ENCODE results near the gene KCNQ4.

KCNQ4 gene

DNA sequence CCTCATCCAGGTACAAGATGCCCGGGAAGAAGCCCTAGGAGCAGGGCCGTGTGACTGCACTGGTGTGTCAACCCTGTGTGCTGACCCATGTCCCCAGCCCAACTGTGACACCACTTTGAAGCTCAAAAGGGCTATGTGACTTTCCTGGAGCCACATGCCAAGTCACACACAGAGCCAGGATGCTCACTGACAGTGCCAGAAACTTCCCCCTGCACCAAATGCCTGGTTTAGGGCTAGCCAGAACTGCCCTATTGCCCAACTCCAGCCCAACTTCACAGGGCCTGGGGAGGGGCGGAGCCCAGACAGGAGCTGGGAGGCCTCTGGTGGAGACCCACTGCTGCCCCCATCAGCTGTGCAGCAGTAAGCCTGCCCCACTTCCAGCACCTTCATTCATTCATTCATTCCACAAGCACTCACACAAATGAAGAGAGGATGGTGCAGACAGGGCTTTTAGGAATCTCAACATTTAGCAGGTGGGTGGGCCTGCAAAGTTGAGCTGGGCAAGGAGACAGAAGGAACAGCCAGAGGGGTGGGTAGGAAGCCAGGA lies 36.7 kb downstream of the KCNQ4 start:
- Histone ChIP-seq H3K36me3 (ENCODE audit: control insufficient read depth, insufficient read depth, low read length) (no peaks in the 10 kb centered on the region), H3K56ac (ENCODE audit: low read length) (peak overlapping the region; percentile 6), H2BK120ac (ENCODE audit: low read depth, low read length) (no peak overlapping the region), H3K79me1 (ENCODE audit: low read length) (no peaks in the 10 kb centered on the region), H3K79me2 (ENCODE audit: control insufficient read depth, insufficient read depth, low read length) (no peaks in the 10 kb centered on the region), H3K27ac (ENCODE audit: low read depth, low read length) (no peak overlapping the region), H3K4ac (ENCODE audit: low read depth, low read length) (no peak overlapping the region), H3K18ac (ENCODE audit: low read length) (no peak overlapping the region), H2BK15ac (replicated peaks; ENCODE audit: low read depth) (no peak overlapping the region), H4K5ac (ENCODE audit: low read length) (no peak overlapping the region), H3K4me3 (ENCODE audit: low read length) (no peak overlapping the region), H3K23ac (ENCODE audit: low read length) (no peak overlapping the region), H3K4me1 (ENCODE audit: control insufficient read depth, low read depth, low read length) (peaks cover 4% of the 10 kb centered on the region), H3K4me2 (ENCODE audit: low read length) (no peak overlapping the region), H2AK5ac (ENCODE audit: low read length) (no peak overlapping the region), H2BK5ac (ENCODE audit: low read length) (no peak overlapping the region), H3K27me3 (ENCODE audit: insufficient read depth, low read length, poor library complexity) (no peaks in the 10 kb centered on the region), H3K9ac (ENCODE audit: low read length) (no peak overlapping the region), H4K8ac (ENCODE audit: low read depth, low read length) (no peak overlapping the region)
- WGBS (ENCODE audit: extremely low coverage, insufficient coverage, low lambda C conversion rate): no CpG with 5 or more reads among the region's 3 CpGs
- peak; percentile 72 for DNase-seq

DNA sequence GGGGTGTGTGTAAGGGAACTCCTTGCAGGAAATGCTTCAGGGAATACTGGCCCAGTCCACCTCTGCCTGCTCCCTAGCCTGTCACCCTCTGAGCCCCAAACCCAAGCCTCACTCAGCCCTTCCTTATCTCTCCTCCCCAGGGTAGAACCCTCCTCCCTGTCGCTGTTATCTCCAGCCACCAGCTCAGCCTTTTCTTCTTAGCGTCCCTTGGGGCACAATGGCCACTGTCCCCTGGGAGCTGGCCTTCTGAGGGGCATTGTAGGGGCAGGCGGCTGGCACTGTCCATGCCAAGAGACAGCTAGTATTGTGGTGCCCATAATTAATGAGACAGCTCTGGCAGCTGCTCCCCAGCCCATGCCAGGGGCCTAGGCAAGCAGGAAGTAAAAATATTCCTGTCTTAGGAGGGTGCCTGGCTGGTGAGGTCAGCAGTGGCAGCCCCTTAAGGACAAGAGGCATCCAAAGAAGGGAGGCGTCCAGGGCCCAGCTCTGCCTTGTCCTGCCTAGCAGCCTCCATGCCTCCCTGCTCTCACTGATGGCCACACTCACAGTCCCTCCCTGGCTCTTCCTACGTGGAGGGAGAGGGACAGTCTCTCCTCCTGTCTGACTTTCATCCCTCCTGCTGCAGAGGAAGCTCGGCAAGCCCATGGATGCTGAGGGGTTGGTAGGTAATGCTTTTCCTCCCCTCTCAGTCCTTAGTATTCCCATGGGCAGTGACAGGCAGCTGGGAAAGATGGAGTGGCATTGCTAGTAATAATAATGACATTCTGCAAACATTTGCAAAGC lies 37.5 kb downstream of the KCNQ4 start:
- DNase-seq: no peak
- no peak overlapping the region for H2BK120ac ChIP-seq (ENCODE audit: low read depth, low read length)
- H4K8ac ChIP-seq (ENCODE audit: low read depth, low read length): no peak overlapping the region
- H3K4me3 ChIP-seq (ENCODE audit: low read length): no peak overlapping the region
- no peak overlapping the region for H4K5ac ChIP-seq (ENCODE audit: low read length)
- no peak overlapping the region for H3K4ac ChIP-seq (ENCODE audit: low read depth, low read length)
- peak overlapping the region; percentile 12 for H3K56ac ChIP-seq (ENCODE audit: low read length)
- no peak overlapping the region for H3K4me2 ChIP-seq (ENCODE audit: low read length)
- H3K36me3 ChIP-seq (ENCODE audit: control insufficient read depth, insufficient read depth, low read length): no peaks in the 10 kb centered on the region
- H3K79me1 ChIP-seq (ENCODE audit: low read length): no peaks in the 10 kb centered on the region
- H2BK15ac ChIP-seq (replicated peaks; ENCODE audit: low read depth): no peak overlapping the region
- no CpG with 5 or more reads among the region's 6 CpGs for WGBS (ENCODE audit: extremely low coverage, insufficient coverage, low lambda C conversion rate)
- no peak overlapping the region for H3K9ac ChIP-seq (ENCODE audit: low read length)
- no peak overlapping the region for H3K27ac ChIP-seq (ENCODE audit: low read depth, low read length)
- H3K23ac ChIP-seq (ENCODE audit: low read length): no peak overlapping the region
- no peaks in the 10 kb centered on the region for H3K79me2 ChIP-seq (ENCODE audit: control insufficient read depth, insufficient read depth, low read length)
- no peaks in the 10 kb centered on the region for H3K27me3 ChIP-seq (ENCODE audit: insufficient read depth, low read length, poor library complexity)
- H3K4me1 ChIP-seq (ENCODE audit: control insufficient read depth, low read depth, low read length): peaks cover 4% of the 10 kb centered on the region
- no peak overlapping the region for H3K18ac ChIP-seq (ENCODE audit: low read length)
- H2BK5ac ChIP-seq (ENCODE audit: low read length): no peak overlapping the region
- H2AK5ac ChIP-seq (ENCODE audit: low read length): peak overlapping the region; percentile 11

DNA sequence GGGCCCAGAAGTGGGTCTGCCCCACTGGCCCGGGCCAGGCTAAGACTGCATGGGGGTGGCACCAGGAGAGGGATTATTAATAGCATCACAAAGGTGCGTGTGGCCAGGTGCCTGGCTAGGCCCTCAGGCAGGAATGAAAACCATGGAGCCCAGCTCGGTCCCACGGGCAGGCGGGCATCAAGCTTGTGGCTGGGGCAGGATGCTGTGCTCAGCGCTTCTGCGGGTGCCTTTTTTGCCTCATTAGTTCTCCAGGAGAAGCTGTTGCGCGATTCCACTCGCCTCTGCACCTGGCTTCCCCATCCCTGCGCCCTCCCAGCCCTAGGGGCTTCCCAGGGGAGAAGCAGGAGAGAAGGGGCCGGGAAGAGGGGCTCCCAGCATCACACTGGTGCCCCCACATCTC lies 39.3 kb downstream of the KCNQ4 start:
- Histone ChIP-seq H3K27me3 (ENCODE audit: insufficient read depth, low read length, poor library complexity) (no peaks in the 10 kb centered on the region), H4K5ac (ENCODE audit: low read length) (no peak overlapping the region), H2BK120ac (ENCODE audit: low read depth, low read length) (no peak overlapping the region), H2AK5ac (ENCODE audit: low read length) (no peak overlapping the region), H3K4me2 (ENCODE audit: low read length) (no peak overlapping the region), H3K4me1 (ENCODE audit: control insufficient read depth, low read depth, low read length) (peaks cover 4% of the 10 kb centered on the region), H4K8ac (ENCODE audit: low read depth, low read length) (no peak overlapping the region), H2BK15ac (replicated peaks; ENCODE audit: low read depth) (no peak overlapping the region), H3K4ac (ENCODE audit: low read depth, low read length) (no peak overlapping the region), H3K79me2 (ENCODE audit: control insufficient read depth, insufficient read depth, low read length) (no peaks in the 10 kb centered on the region), H3K27ac (ENCODE audit: low read depth, low read length) (no peak overlapping the region), H3K23ac (ENCODE audit: low read length) (no peak overlapping the region), H3K18ac (ENCODE audit: low read length) (no peak overlapping the region), H3K36me3 (ENCODE audit: control insufficient read depth, insufficient read depth, low read length) (no peaks in the 10 kb centered on the region), H3K79me1 (ENCODE audit: low read length) (no peaks in the 10 kb centered on the region), H2BK5ac (ENCODE audit: low read length) (no peak overlapping the region), H3K56ac (ENCODE audit: low read length) (no peak overlapping the region), H3K9ac (ENCODE audit: low read length) (no peak overlapping the region), H3K4me3 (ENCODE audit: low read length) (no peak overlapping the region)
- no peak for DNase-seq
- no CpG with 5 or more reads among the region's 12 CpGs for WGBS (ENCODE audit: extremely low coverage, insufficient coverage, low lambda C conversion rate)

DNA sequence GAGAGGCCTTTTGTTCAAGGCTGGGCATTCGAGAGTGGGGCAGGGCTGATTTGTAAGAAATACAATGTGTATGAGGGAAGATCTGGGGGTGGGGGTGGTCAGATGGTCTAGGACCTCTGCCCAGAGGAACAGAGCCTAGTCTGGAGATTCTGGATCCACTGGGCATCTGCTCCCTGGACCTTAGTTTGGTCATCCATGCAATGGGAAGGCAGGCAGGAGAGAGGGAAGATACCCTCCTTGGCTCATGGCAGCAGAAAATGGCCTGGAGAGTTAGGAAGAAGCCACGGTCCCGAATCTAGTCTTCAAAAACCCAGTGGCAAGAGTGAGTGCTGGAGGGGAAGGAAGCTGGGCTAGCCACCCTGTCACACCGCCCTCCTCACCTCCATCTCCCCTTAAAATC lies 39.8 kb downstream of the KCNQ4 start:
- Histone ChIP-seq H2AK5ac (ENCODE audit: low read length) (no peak overlapping the region), H3K9ac (ENCODE audit: low read length) (no peak overlapping the region), H4K8ac (ENCODE audit: low read depth, low read length) (no peak overlapping the region), H3K4me3 (ENCODE audit: low read length) (no peak overlapping the region), H3K18ac (ENCODE audit: low read length) (no peak overlapping the region), H3K27ac (ENCODE audit: low read depth, low read length) (no peak overlapping the region), H3K36me3 (ENCODE audit: control insufficient read depth, insufficient read depth, low read length) (no peaks in the 10 kb centered on the region), H3K79me1 (ENCODE audit: low read length) (no peaks in the 10 kb centered on the region), H2BK5ac (ENCODE audit: low read length) (no peak overlapping the region), H3K56ac (ENCODE audit: low read length) (no peak overlapping the region), H3K4me1 (ENCODE audit: control insufficient read depth, low read depth, low read length) (peaks cover 4% of the 10 kb centered on the region), H2BK120ac (ENCODE audit: low read depth, low read length) (no peak overlapping the region), H3K4me2 (ENCODE audit: low read length) (no peak overlapping the region), H3K27me3 (ENCODE audit: insufficient read depth, low read length, poor library complexity) (no peaks in the 10 kb centered on the region), H3K23ac (ENCODE audit: low read length) (no peak overlapping the region), H3K79me2 (ENCODE audit: control insufficient read depth, insufficient read depth, low read length) (no peaks in the 10 kb centered on the region), H4K5ac (ENCODE audit: low read length) (no peak overlapping the region), H3K4ac (ENCODE audit: low read depth, low read length) (no peak overlapping the region), H2BK15ac (replicated peaks; ENCODE audit: low read depth) (no peak overlapping the region)
- no CpG with 5 or more reads among the region's 4 CpGs for WGBS (ENCODE audit: extremely low coverage, insufficient coverage, low lambda C conversion rate)
- DNase-seq: no peak

DNA sequence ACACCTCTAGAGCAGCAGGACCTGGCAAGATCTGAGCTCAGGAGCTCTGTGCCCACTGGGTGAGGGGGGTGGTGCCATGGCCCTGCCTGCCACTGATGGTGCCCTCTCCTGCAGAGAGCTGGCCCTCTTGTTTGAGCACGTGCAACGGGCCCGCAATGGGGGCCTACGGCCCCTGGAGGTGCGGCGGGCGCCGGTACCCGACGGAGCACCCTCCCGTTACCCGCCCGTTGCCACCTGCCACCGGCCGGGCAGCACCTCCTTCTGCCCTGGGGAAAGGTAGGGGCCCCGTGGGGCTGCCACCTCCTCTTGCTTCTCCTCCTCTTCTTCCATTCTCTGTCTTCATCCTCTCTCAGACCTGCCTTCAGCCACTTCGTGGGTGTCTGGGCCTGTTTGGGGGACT lies 40.4 kb downstream of the KCNQ4 start:
- Histone ChIP-seq H2BK15ac (replicated peaks; ENCODE audit: low read depth) (no peak overlapping the region), H2BK120ac (ENCODE audit: low read depth, low read length) (no peak overlapping the region), H3K23ac (ENCODE audit: low read length) (no peak overlapping the region), H3K4me1 (ENCODE audit: control insufficient read depth, low read depth, low read length) (peaks cover 4% of the 10 kb centered on the region), H4K8ac (ENCODE audit: low read depth, low read length) (no peak overlapping the region), H3K56ac (ENCODE audit: low read length) (no peak overlapping the region), H3K79me1 (ENCODE audit: low read length) (no peaks in the 10 kb centered on the region), H2AK5ac (ENCODE audit: low read length) (no peak overlapping the region), H3K4me2 (ENCODE audit: low read length) (no peak overlapping the region), H3K27me3 (ENCODE audit: insufficient read depth, low read length, poor library complexity) (no peaks in the 10 kb centered on the region), H3K36me3 (ENCODE audit: control insufficient read depth, insufficient read depth, low read length) (no peaks in the 10 kb centered on the region), H3K18ac (ENCODE audit: low read length) (no peak overlapping the region), H3K9ac (ENCODE audit: low read length) (no peak overlapping the region), H3K4ac (ENCODE audit: low read depth, low read length) (no peak overlapping the region), H3K4me3 (ENCODE audit: low read length) (no peak overlapping the region), H3K79me2 (ENCODE audit: control insufficient read depth, insufficient read depth, low read length) (no peaks in the 10 kb centered on the region), H3K27ac (ENCODE audit: low read depth, low read length) (no peak overlapping the region), H4K5ac (ENCODE audit: low read length) (no peak overlapping the region), H2BK5ac (ENCODE audit: low read length) (no peak overlapping the region)
- DNase-seq: no peak
- no CpG with 5 or more reads among the region's 17 CpGs for WGBS (ENCODE audit: extremely low coverage, insufficient coverage, low lambda C conversion rate)
